NCI-H510A treated with DMSO at 0.1 percent for 48 hours (cell line): ENCODE results near the gene VPS54.
"Not testable (repeated sequence)": the region's sequence is repeated elsewhere in the genome, so short reads cannot be mapped to it uniquely, and the experiment has no call there.

Source experiments
- DNase-seq: peaks from one replicate; lab custom pipeline; 2025; lab: John Stamatoyannopoulos, UW

The VPS54 gene

GRCh38 chr2:64024259-64024949, 5.2 kb upstream of the VPS54 start:
- DNase-seq, result no peak

GRCh38 chr2:64023485-64024258, 4.4 kb upstream of the VPS54 start:
- DNase-seq, result no peak

GRCh38 chr2:64021578-64021977, 2.4 kb upstream of the VPS54 start:
- peak; percentile 64 for DNase-seq

GRCh38 chr2:64019975-64020528, 824 bp upstream of the VPS54 start:
- peak; percentile 35 for DNase-seq

GRCh38 chr2:64018701-64019082, 536 bp downstream of the VPS54 start:
- DNase-seq, result no peak

- DNase-seq, result peak; percentile 70
Observed at GRCh38 chr2:64017811-64018700, 1.2 kb downstream of the VPS54 start.

- DNase-seq, result no peak
Observed at GRCh38 chr2:64015898-64016297, 3.3 kb downstream of the VPS54 start.

- DNase-seq, result no peak
Observed at GRCh38 chr2:64015391-64015790, 3.8 kb downstream of the VPS54 start.

GRCh38 chr2:64014628-64015027, 4.6 kb downstream of the VPS54 start:
- DNase-seq, result no peak

- no peak for DNase-seq
Observed at GRCh38 chr2:64013053-64013452, 6.2 kb downstream of the VPS54 start.

- DNase-seq, result no peak
Observed at GRCh38 chr2:64012115-64012514, 7.1 kb downstream of the VPS54 start.

GRCh38 chr2:64008434-64009009, 10.7 kb downstream of the VPS54 start:
- DNase-seq, result no peak

GRCh38 chr2:64007924-64008323, 11.3 kb downstream of the VPS54 start:
- DNase-seq, result no peak

GRCh38 chr2:64005707-64006356, 13.4 kb downstream of the VPS54 start:
- no peak for DNase-seq

GRCh38 chr2:64003239-64003638, 16.0 kb downstream of the VPS54 start:
- no peak for DNase-seq

GRCh38 chr2:64001382-64002101, 17.7 kb downstream of the VPS54 start:
- DNase-seq, result no peak

- DNase-seq, result no peak
Observed at GRCh38 chr2:64000630-64001381, 18.4 kb downstream of the VPS54 start.

GRCh38 chr2:63999049-63999448, 20.2 kb downstream of the VPS54 start:
- DNase-seq, result no peak

GRCh38 chr2:63996582-63997198, 22.5 kb downstream of the VPS54 start:
- not testable (repeated sequence) for DNase-seq
